ENCODE measurements around the gene RPS27. TPM values are rescaled to one million over a fixed set of nuclear protein-coding genes. Genes with fewer than 3 reads are reported as not detected.
A peak's percentile ranks its signal among the peaks of the same experiment; 100 is the strongest.

RPS27 gene
- total and polyA plus RNA-seq, 4 donors, result 452 to 3,145 (median 1,349) TPM

GRCh38 chr1:153973525-153973924 is 17.0 kb upstream of the RPS27 start:
- DNase-seq (ENCODE audit: low spot score), result no peak
- peaks cover 0 to 24% (median 21%) of the 10 kb centered on the region in 4 donors for H3K4me1 ChIP-seq (ENCODE audit: control insufficient read depth in 4 of 4, insufficient read depth in 4 of 4, low read length in 3 of 4)
- TF ChIP-seq HNF4A (conservative IDR thresholded peaks at IDR 0.05) (no peak), REST (IDR thresholded peaks at IDR 0.05) (no peak), SP1 (IDR thresholded peaks at IDR 0.05) (no peak), RXRA (IDR thresholded peaks at IDR 0.05) (no peak), JUND (IDR thresholded peaks at IDR 0.05) (no peak), ZBTB33 (IDR thresholded peaks at IDR 0.05) (no peak), RAD21 (IDR thresholded peaks at IDR 0.05) (no peak), FOXA2 (IDR thresholded peaks at IDR 0.05) (no peak), CTCF (IDR thresholded peaks at IDR 0.05; ENCODE audit: low read depth, low read length, missing input control) (no peak), ATF3 (IDR thresholded peaks at IDR 0.05) (no peak), EGR1 (IDR thresholded peaks at IDR 0.05; ENCODE audit: low read depth in 2 of 2) (no peak), FOXA1 (IDR thresholded peaks at IDR 0.05) (no peak), YY1 (IDR thresholded peaks at IDR 0.05) (no peak), MAX (IDR thresholded peaks at IDR 0.05) (no peak), TAF1 (conservative IDR thresholded peaks at IDR 0.05) (no peak), GABPA (IDR thresholded peaks at IDR 0.05 in 1 of 2, conservative IDR thresholded peaks at IDR 0.05 in 1 of 2) (no peak)
- no peaks in the 10 kb centered on the region for H3K27me3 ChIP-seq (ENCODE audit: control insufficient read depth in 4 of 4, insufficient read depth in 4 of 4, low read length in 3 of 4)
- 87% methylated on average over 7 of the region's 7 CpGs for WGBS
- no peaks in the 10 kb centered on the region for H3K9me3 ChIP-seq (ENCODE audit: control insufficient read depth in 4 of 4, low read length in 3 of 4)
- H3K9ac ChIP-seq (ENCODE audit: low read depth in 1 of 2, low read length in 2 of 2), result no peak overlapping the region
- H3K4me3 ChIP-seq (ENCODE audit: low read depth in 1 of 3, low read length in 3 of 3), result no peak overlapping the region
- peaks cover 4 to 19% (median 17%) of the 10 kb centered on the region in 4 donors for H3K36me3 ChIP-seq (ENCODE audit: control insufficient read depth in 4 of 4, insufficient read depth in 3 of 4, low read depth in 1 of 4, low read length in 3 of 4)
- H3K27ac ChIP-seq (ENCODE audit: low read depth in 1 of 2, low read length in 2 of 2), result no peak overlapping the region

GRCh38 chr1:153976819-153977249 is 13.7 kb upstream of the RPS27 start:
- peak overlapping the region; percentile 82 to 99 (median 99) for H3K4me3 ChIP-seq (ENCODE audit: low read depth in 1 of 3, low read length in 3 of 3)
- WGBS, result 1% methylated on average over 16 of the region's 16 CpGs

More at GRCh38 chr1:153976819-153977249, 13.7 kb upstream of the RPS27 start:
- Histone ChIP-seq H3K9me3 (ENCODE audit: control insufficient read depth in 4 of 4, low read length in 3 of 4) (no peaks in the 10 kb centered on the region), H3K36me3 (ENCODE audit: control insufficient read depth in 4 of 4, insufficient read depth in 3 of 4, low read depth in 1 of 4, low read length in 3 of 4) (peaks cover 5 to 24% (median 18%) of the 10 kb centered on the region in 4 donors), H3K27me3 (ENCODE audit: control insufficient read depth in 4 of 4, insufficient read depth in 4 of 4, low read length in 3 of 4) (no peaks in the 10 kb centered on the region), H3K4me1 (ENCODE audit: control insufficient read depth in 4 of 4, insufficient read depth in 4 of 4, low read length in 3 of 4) (peaks cover 0 to 25% (median 22%) of the 10 kb centered on the region in 4 donors), H3K27ac (ENCODE audit: low read depth in 1 of 2, low read length in 2 of 2) (peak overlapping the region; percentile 94 to 96), H3K9ac (ENCODE audit: low read depth in 1 of 2, low read length in 2 of 2) (peak overlapping the region; percentile 92 to 94)
- peak in 1 of 2 donors; percentile 2 for TF ChIP-seq RXRA (IDR thresholded peaks at IDR 0.05)
- TF ChIP-seq SP1 (IDR thresholded peaks at IDR 0.05), result no peak
- DNase-seq (ENCODE audit: low spot score), result no peak

All from liver (tissue), 9 donors.